Measurements from ENCODE around the gene JAKMIP2.
"Not testable (repeated sequence)": the region's sequence is repeated elsewhere in the genome, so short reads cannot be mapped to it uniquely, and the experiment has no call there.

The JAKMIP2 gene

GRCh38 chr5:147611483-147611882 lies 171.0 kb downstream of the JAKMIP2 start:
- no peak for DNase-seq (ENCODE audit: extremely low read depth, low read depth)
- TF ChIP-seq, protein P1, sequence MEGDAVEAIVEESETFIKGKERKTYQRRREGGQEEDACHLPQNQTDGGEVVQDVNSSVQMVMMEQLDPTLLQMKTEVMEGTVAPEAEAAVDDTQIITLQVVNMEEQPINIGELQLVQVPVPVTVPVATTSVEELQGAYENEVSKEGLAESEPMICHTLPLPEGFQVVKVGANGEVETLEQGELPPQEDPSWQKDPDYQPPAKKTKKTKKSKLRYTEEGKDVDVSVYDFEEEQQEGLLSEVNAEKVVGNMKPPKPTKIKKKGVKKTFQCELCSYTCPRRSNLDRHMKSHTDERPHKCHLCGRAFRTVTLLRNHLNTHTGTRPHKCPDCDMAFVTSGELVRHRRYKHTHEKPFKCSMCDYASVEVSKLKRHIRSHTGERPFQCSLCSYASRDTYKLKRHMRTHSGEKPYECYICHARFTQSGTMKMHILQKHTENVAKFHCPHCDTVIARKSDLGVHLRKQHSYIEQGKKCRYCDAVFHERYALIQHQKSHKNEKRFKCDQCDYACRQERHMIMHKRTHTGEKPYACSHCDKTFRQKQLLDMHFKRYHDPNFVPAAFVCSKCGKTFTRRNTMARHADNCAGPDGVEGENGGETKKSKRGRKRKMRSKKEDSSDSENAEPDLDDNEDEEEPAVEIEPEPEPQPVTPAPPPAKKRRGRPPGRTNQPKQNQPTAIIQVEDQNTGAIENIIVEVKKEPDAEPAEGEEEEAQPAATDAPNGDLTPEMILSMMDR (IDR thresholded peaks at IDR 0.05; ENCODE audit: low read depth, low read length): no peak

- no peak for DNase-seq (ENCODE audit: extremely low read depth, low read depth)
- TF ChIP-seq, protein P1 (IDR thresholded peaks at IDR 0.05; ENCODE audit: low read depth, low read length): no peak
These were observed 171.7 kb downstream of the JAKMIP2 start for GRCh38 chr5:147610798-147611197.

- DNase-seq (ENCODE audit: extremely low read depth, low read depth): no peak
- TF ChIP-seq, protein P1 (IDR thresholded peaks at IDR 0.05; ENCODE audit: low read depth, low read length): no peak
These were observed 180.9 kb downstream of the JAKMIP2 start for GRCh38 chr5:147601652-147602051.

GRCh38 chr5:147591120-147591519 lies 191.4 kb downstream of the JAKMIP2 start:
- DNase-seq (ENCODE audit: extremely low read depth, low read depth): no peak
- TF ChIP-seq, protein P1 (IDR thresholded peaks at IDR 0.05; ENCODE audit: low read depth, low read length): no peak

DNA sequence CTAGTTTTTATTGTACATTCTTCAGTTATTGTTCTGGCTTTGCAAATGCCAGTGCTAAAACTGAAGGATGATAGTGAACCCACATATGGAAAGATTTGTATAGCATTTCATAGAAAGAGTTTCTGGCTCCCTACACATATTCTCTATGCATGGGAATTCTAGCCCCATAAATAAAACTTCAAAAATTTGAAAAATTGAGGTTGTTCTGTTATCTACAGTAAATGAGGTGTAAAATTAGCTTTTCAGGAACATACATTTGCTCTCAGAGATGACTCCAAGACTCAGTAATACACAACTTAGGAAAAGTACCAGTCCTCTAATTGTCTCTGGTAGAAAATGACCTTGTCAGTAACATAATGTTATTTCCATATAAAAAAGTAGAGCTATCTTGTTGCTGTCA lies 192.4 kb downstream of the JAKMIP2 start:
- TF ChIP-seq, protein P1 (IDR thresholded peaks at IDR 0.05; ENCODE audit: low read depth, low read length): no peak
- DNase-seq (ENCODE audit: extremely low read depth, low read depth): no peak

DNA sequence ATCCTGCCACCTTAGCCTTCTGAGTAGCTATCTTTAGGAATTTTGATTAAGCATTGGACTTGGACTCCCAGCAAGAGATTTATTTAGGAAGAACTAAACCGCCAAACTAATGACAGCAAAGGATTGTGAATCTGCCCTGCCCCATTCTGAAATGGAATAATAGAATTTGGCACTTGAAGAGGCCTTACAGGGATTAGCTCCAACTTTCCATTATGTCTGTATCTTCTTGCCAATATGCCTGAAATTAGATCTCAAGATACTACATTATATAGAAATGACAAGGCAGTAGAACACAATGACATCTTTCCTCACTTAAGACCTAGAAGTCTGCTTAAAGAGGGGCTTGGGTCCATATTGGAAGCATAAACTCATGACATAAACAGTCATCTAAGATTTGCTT lies 195.7 kb downstream of the JAKMIP2 start:
- no peak for DNase-seq (ENCODE audit: extremely low read depth, low read depth)
- TF ChIP-seq, protein P1 (IDR thresholded peaks at IDR 0.05; ENCODE audit: low read depth, low read length): no peak

GRCh38 chr5:147586221-147586620 lies 196.3 kb downstream of the JAKMIP2 start:
- no peak for DNase-seq (ENCODE audit: extremely low read depth, low read depth)
- TF ChIP-seq, protein P1 (IDR thresholded peaks at IDR 0.05; ENCODE audit: low read depth, low read length): no peak

DNA sequence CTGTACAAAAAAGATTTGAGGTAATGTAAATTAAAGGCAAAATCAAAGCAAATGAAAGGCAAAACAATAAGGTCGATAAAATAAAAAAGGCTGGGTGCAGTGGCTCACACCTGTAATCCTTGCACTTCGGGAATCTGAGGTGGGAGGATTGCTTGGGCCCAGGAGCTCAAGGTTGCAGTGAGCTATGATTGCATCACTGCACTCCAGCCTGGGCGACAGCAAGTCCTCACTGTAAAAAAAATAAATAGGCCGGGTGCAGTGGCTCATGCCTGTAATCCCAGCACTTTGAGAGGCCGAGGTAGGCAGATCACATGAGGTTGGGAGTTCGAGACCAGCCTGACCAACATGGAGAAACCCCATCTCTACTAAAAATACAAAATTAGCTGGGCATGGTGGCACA lies 200.3 kb downstream of the JAKMIP2 start:
- not testable (repeated sequence) for DNase-seq (ENCODE audit: extremely low read depth, low read depth)

DNA sequence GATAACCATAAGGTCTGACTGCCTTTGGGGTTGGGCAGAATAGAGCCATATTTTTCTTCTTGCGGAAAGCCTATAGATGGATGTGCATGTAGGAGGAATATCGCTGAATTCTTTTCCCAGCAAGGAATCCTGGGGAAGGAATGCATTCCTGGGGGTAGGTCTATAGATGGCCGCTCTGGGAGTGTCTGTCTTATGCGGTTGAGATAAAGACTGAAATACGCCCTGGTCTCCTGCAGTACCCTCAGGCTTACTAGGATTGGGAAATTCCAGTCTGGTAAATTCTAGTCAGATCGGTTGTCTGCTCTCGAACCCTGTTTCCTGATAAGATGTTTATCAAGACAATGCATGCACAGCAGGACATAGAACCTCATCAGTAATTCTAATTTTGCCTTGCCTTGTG lies 202.1 kb downstream of the JAKMIP2 start:
- DNase-seq (ENCODE audit: extremely low read depth, low read depth): not testable (repeated sequence)

Measured in AG09319 (cell line).